Astrocyte (in vitro differentiated cells and primary cell): ENCODE results near the gene ETV1.

Experiments
- CTCF ChIP-seq: IDR thresholded peaks from 2 replicates; pipeline ENCODE4 v1.5.1; 2011; ENCODE audit warnings: low read depth, mild to moderate bottlenecking, inconsistent platforms, low read length, moderate library complexity; ENCODE audit not compliant: insufficient read depth
- EZH2 ChIP-seq: IDR thresholded peaks from 2 replicates; pipeline ENCODE4 v1.6.1; 2012; ENCODE audit warnings: mild to moderate bottlenecking, low read length, inconsistent platforms; ENCODE audit not compliant: insufficient read depth

GRCh38 chr7:14024406-14024805 is 34.9 kb upstream of the ETV1 start:
- TF ChIP-seq CTCF (no peak), EZH2 (no peak)
